GM18517 (cell line): Measurements from ENCODE around the gene MRPL22.
A peak's percentile ranks its signal among the peaks of the same experiment; 100 is the strongest.
"Not testable (repeated sequence)": the region's sequence is repeated elsewhere in the genome, so short reads cannot be mapped to it uniquely, and the experiment has no call there.

ENCODE experiments used
- ATAC-seq: cut with Tn5 transposase; IDR thresholded peaks from one replicate; pipeline ENCODE4 v1.9.1; 2021; ENCODE audit warnings: mild to moderate bottlenecking, moderate library complexity; ENCODE audit not compliant: unreplicated experiment

MRPL22 gene

DNA sequence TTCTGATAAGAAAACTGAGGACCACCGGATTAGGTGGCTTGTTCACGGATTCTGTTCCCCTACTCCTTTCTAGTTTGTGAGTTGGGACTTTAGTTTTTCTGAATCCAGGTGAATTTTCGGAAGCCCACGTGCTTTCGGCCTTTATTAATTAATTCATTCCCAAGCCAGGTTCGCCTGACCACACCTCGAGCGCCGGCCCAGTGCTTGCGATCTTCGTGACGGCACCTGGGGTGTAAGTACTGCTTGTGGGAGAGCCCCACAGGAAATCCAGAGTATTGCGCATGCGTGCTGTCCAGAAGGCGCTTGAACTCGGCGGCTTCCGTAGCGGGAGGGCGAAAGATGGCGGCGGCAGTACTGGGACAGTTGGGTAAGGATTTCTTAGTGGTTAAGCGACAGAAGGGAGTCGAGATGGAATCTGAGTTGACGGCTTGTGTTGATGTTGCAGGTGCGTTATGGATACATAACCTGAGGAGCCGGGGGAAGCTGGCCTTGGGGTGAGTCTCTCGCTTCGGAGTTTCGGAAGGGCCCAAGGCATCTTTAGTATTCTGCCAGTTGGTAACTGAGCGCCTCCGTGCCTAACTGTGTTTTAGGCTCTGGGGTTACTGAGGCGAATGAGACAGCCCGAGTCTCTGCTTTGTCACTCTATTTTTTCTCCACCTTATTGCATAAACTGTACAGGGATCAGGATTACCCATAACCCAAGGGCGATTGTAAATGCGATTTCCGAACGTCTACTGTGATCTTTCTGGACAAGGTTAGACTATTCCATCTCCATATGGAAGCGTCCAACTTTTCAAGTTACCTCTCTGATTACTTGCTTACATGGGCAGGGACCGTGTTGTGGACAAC is at the start of gene MRPL22:
Gene MRPL22, plus strand, starts transcription at position 302 of the 849 bp plus-strand sequence. Its CDS starts 38 bp downstream, at position 340.
- peak; percentile 67 for ATAC-seq

DNA sequence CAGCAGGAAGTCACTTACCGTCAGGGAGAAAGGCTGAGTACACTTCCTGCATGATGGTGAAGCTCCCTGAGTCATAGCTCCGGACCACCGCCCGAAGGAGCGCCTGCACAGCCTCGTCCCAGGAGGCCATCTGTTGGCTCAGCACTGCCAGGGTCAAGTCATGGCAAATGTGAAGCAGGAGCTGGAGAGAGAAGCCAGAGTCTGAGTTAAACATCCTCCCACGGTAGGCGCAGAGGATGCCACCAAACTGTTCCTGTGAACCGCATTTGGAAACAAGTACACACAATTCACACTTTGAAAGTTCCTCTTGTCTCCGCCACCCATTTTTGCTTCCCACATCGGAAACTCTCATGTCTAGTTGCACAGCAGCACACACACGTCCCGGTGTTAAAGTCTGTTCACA is 48.5 kb upstream of the MRPL22 start:
- ATAC-seq, result no peak

DNA sequence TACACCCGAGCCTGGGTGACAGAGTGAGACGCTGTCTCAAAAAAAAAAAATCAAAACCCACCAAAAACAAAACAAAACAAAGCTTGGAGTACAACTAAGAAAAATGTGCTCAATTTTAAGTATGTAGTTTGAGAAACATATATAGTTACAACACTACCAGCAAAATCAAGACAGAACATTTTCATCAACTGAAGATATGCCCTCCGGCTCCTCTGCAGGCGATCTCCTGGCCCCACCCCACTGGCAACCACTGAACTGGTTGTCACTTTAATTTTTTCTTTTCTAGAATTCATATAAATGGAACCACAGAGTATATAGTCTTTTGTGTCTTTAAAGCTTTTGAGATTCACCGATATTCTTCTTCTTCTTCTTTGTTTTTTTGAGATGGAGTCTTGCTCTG is 47.5 kb upstream of the MRPL22 start:
- ATAC-seq, result no peak

DNA sequence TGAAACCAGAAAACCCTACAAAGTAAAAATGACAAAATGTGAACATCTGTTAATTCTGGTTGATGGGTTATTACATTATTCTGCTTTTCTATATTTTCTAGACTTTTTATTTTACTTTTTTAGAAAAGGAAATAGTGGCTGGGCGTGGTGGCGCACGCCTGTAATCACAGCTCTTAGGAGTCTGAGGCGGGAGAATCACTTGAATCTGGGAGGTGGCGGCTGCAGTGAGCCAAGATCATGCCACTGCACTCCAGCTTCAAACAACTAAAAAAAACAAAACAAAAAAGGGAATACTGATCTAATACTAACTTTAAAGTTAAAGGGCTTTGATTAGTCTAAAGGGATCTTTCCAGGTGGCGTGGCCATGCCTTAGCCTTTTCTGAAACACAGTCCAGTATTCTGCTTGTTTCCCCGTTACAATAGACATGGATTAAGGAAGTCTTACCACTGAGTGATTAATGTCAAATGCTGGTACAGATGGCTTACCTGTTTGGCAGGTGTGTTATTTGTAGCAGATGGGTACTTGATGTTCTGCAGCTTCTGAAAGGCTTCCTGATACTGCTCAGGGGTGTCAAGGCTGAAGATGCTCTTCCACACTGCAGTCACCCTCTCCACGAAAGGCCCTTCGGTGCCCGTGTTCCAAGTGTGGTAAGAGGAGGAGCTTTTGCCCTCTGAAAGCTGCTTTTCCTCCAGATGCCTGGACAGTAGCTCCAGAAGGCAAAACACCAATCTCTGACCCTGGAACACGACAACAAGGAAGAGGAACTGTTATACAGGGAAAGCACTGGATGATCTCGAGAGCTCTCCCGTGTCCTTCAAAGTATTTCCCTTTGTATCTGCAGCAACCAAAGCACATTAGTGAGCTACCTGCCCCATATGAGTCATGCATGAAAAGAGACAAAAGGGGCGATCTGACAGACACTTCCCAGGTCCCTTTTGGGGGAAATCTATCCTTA is 45.0 kb upstream of the MRPL22 start:
- no peak for ATAC-seq

DNA sequence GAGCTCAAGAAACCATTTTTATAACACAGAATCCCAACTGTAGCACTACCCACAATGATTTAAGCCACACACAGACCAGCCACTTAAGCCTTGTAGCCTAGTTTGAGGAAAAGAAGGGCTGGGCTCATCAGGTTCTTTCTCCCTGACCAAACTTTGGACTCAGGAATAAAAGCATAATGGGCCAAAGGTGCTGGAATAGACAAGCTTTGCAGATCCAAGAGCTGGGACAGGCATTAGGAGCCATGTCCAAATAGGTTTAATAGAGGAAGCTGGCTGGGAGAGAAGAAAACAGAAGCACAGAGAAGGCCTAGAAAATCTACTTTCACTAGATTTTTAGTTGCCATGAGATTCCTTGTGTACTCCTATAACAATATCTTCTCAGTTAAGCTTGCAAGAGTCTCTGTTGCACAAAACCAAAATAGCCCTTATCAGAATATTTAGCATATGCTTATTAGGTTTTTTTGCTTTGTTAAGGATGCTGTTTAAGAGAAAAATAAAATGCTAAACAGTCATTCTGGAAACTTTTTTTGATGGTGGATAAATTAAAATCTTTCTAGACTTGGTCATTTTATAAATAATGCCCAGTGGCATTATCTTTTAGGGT is 44.2 kb upstream of the MRPL22 start:
- ATAC-seq, result no peak

DNA sequence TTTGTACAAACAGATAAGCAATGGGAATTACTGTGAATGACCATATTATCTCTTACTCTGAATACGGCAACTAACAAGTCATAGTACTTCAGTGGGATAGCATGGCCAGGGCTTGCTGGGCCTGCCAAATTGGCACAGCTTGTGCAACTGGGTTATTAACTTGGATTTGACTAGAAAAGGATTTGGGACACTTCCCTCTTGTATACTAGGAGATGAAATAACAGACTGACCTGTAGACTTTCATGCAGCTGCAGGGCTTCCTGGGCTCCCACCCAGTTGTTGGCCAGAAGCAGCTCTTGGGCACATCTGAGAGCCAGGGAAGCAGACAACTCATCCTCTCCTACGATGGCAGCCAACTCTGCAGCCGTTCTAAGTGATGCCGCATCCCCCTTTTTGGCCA is 42.7 kb upstream of the MRPL22 start:
- ATAC-seq, result no peak

DNA sequence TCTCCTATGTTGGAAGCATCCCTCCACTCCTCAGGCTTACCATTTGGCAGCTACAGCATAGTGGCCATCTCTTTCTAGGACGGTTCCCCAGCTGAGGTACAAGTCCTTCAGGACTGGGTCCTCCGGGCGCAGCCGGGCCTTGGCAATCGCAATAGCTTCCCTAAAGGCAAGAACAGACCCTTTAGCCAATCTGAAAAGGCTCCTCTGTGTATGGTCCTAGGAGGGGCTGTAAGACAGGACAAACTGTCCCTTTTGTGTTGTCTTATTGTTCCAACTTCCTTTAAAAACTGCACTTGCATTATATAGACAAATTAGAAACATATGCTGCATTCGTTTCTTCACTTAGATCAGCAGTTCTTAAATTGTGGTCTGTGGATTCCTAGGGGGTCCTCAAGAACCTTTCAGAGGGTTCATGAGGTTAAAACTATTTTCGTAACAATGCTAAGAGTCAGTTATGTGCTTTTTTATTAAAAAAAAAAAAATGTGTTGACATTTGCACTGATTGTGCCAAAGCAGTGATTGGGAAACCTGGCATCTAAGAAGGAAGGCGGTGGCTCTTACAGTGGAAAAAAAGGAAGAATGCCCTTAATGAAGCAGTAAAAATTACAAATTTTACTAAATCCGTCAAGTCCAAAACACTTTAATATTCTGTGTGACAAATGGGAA is 41.6 kb upstream of the MRPL22 start:
- ATAC-seq, result no peak

DNA sequence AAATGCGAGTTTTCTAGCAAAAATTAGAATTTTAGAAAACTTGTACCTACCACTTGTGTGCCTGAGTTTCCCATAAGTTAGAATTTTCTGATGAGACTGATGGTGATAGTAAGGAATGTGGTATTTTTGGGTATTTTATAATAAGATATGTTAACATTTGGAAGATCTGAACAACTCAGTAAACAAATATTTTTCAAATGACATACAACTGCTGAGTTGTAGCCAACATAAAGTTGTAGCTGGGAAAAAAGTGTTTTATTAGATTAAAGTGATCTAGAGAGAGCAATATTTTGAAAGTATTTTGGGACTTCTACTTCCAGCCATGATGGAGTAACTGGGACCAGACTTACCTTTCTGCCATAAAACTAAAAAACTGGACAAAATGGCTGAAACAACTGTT is 40.8 kb upstream of the MRPL22 start:
- no peak for ATAC-seq

DNA sequence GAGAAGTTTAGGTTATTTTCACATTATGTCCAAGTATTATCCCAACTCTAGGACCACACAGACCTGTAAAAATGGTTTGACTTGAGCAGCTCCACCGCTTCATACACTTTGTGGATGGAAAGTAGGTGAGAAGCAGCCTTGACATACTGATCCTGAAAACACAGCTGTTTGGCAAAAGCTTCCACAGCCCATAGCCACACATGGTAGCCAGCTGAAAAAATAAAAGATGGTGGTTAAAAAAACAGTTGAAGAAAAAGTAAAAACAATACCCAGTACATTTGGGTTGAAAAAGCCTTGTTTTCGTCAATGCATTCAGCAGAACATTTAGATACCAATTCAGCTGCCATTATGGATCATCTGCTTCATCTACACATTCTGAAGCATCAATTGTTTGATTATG is 39.6 kb upstream of the MRPL22 start:
- no peak for ATAC-seq

DNA sequence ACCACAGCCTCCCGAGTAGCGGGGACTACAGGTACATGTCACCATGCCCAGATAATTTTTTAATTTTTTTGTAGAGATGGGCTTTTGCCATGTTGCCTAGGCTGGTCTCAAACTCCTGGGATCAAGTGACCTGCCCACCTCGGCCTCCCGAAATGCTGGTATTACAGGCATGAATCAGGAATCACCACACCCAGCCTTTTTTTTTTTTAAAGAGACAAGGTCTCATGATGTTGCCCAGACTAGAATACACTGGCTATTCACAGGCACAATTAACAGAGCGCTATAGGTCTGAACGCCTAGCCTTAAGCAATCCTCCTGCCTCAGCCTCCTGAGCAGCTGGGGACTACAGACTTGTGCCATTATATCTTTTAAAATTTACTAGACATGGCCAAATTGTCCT is 39.0 kb upstream of the MRPL22 start:
- no peak for ATAC-seq

DNA sequence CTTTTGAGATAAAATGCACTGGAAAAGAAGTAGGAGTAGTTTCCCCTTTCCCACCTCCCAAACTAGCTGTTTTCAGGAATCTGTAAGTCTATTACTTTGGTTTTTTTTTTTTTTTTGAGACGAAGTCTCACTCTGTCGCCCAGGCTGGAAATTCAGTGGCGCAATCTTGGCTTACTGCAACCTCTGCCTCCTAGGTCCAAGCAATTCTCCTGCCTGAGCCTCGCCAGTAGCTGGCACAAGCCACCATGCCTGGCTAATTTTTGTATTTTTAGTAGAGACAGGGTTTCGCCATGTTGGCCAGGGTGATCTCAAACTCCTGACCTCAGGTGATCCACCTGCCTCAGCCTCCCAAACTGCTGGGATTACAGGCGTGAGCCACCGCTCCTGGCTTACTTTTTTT is 35.3 kb upstream of the MRPL22 start:
- not testable (repeated sequence) for ATAC-seq

DNA sequence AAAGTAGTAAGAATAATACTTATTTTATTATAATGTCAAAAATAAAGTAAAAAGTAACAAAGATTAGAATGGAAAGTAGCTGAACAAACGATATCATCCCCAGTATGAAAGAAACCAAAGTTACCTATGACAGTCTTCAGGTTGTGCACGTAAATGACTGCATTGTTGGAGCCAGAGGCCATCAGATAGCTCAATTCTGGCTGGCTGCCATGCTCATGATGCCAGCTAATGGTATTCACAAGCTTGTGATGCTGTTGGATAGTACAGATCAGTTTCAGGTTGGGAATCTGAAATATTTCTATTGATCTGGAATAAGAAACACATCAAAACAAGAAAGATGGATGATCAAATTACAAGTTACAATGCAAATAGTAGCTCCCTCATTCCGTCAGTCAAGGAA is 24.0 kb upstream of the MRPL22 start:
- no peak for ATAC-seq

DNA sequence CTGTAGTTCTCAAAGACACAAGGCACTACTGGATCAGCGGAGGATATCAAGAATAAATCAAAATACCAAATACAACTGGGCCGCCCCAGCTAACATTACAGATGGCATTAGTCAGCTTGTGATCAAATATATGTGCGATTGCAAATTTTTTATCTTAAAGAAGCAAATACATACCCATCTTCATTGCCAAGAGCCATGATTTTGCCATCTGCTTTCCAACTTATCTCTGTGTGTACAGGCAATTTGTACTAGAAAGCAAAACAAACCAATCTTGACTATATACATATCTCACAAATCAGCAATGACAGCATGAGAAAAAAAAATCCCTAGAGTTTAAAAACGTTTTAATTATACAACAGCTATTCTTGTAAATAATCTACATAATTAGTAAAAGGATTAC is 23.1 kb upstream of the MRPL22 start:
- no peak for ATAC-seq

DNA sequence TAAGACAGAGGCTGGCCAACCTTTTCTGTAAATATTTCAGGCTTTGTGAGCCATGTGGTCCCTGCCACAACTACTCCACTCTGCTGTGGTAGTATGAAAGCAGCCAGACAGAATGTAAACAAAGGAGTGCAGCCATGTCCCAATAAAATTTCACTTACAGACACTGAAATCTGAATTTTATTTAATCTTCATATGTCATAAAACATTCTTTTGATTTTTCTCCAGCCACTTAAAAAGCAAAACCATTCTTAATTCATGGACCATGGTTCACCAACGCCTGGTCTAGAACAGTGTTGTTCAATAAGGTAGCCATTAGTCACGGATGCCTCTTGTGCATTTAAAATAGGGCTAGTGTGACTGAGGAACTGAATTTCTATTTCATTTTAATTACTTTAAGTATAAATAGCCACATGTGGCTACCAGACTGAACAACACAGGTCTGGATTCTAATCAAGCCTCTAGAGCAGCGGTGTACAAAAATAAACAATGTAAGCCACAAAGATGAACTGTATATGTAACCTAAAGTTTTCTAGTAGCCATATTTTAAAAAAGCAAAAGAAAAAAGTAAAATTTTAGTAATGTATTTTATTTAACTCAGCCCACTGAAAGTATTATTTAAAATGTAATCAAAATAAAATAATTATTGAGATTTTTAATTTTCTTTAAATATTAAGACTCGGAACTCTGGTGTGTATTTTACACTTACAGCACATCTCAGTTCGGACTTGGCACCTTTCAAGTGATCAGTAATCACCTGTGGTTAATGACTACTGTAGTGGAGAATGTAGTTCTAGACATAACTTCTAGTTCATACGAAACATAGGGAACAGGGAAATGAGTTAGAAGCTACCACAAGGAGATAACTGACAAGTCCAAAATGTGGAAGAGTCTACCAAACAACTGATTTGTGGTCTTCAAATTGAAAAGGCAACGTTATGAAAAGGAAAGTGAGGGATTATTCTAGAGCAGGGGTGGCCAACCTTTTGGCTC is 17.1 kb upstream of the MRPL22 start:
- ATAC-seq, result no peak

DNA sequence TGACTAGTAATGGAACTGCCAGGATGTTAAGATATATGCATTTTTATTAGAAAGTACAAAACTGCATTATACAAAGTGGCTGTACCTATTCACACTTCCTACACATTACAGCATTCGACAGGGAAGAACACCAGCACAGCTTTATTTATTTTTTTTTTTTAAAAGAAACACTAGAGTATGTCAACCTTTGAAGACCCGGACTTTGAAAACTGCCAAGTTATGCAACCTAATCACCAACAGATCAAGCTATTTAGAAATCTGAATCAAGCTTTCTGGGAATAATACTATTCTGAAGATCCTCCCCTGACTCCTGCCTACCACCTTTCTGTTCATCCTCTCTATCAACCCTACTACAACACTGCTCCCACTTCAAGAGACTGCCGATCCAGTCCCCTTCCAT is 7.3 kb upstream of the MRPL22 start:
- ATAC-seq, result no peak

DNA sequence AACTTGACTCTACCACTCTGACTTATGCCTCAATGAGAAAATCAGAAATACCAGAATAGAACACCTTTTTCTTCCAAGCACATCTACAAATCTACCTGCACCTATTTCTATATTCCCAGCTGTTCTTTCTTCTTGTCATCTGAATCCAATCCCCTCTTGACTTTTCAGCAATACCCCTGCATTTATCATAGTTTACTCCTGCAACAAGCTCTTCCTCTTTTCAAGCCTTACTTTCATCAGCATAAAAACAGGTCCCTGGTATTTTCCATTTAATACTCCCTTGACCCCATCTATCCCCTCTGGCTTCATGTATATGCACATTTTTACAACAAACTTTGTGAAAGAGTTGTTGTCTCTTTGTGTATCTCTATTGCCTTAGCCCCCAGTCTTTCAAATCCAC is 6.0 kb upstream of the MRPL22 start:
- no peak for ATAC-seq

DNA sequence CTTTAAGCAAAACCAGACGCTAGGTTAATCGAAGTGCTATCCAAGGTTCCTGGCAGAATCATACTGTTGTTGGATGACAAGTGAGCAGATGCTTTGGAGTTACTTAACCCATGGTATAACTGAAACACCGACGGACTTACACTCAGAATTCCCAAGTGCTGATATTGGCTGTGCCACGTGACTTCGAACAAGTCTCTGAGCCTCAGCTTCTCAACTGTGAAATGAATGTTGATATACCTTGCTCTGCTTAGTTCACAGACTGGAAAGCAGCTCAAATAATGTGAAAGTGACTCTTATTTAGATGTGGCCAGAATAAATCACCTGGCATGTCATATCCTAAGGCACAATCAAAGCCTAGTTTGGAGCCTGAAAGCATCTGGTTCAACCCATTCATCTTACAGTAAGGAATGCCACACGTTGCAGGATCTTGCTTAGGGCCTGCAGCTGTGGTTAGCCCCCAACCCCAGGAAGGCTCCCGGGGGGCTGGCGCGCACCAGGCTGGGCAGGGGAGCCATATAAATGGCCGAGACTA is 3.6 kb upstream of the MRPL22 start:
- ATAC-seq, result no peak

DNA sequence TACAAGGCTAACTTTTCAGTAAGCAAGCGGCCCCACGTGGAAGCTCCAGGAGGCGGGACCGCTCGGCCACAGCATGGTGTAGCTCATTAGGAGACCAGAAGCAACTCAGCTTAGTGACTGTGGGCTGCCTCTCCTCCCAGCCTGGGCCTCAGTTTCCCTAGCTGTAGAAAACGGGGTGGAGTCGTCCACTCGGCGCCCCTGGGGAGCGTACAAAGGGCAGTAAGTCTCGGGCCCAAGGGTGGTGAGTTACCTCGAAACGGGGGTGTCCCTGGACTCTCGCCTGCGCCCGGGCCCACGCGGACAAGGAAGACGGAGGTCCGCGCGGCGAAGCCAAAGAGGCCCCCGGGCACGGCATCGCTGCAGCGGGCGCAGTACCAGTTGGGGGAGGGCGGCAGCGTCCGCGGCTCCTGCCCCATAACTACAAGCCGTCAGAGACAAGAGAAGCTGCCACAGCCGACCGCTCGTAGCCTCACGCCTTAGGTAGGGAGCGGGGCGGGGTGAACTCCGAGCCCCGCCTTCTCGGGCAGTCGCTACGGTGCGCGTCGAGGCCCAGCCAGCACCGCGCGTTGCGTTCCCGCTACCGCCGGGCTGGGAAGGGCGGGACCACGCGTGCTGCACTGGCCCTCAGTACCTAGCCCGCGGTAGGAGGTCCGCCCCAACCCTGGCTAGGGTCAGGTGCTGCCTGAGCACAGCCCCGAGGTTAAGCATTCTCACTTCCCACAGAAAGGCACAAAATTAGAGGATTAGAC is 3.0 kb upstream of the MRPL22 start, which contains the start of gene GEMIN5:
Gene GEMIN5, minus strand, starts transcription at position 494 of the 749 bp plus-strand sequence. Its CDS starts 78 bp downstream, at position 416.
- ATAC-seq, result peak; percentile 80

DNA sequence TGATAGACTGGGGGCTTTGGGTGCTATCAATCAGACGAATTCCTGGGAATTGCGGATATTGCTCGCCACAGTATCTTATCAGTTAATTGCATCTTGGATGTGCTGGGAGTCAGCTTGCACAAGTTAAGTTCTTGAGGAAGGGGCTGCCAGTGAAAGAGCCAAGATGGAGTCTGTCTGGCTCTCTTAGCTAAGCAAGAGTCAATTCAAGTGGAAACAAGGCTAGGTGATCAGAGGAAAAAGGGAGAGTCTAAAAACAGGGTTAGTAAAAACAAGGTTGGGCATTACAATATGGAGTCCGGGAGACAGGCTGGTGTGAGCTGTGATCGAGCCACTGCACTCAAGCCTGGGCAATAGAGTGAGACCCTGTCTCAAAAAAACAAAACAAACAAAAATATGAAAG is 1.5 kb upstream of the MRPL22 start:
- ATAC-seq, result not testable (repeated sequence)
